Activated CD8-positive, alpha-beta memory T cell treated with anti-CD3 and anti-CD28 coated beads, Interleukin-2, amount 50 U/mL, for 48 hours (primary cell): Measurements from ENCODE around the gene TNNC1.

ENCODE experiments used
- DNase-seq: peaks from one replicate; pipeline ENCODE4 v3.0.0-alpha.2; 2020

TNNC1 gene

DNA sequence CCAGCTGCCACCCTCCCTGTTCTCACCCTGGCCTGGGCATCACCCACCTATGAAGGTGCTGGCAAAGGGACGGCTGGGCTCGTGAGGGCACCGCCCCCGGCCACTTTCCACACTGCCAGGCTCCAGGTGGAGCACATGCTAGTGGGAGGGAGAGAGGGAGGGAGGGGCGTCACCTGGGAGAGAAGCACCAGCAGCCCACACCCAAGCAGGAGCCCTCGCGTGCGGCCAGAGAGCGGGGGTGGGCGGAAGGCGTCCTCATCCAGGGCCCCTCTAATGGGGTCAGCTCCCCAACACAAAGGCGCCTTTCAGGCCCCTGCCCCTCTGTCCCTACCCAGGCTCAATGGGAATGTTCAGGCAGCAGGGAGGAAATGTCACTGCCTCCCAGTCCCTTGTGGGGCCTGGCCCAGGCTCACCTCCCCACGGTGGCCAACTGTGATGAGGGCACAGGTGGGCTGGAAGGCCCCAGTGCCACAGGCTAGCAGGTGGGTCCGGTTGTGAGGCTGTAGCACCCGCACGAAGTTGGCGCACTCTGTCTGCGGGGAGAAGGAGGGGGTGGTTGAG, 12.0 kb downstream of the TNNC1 start:
- DNase-seq: no peak

DNA sequence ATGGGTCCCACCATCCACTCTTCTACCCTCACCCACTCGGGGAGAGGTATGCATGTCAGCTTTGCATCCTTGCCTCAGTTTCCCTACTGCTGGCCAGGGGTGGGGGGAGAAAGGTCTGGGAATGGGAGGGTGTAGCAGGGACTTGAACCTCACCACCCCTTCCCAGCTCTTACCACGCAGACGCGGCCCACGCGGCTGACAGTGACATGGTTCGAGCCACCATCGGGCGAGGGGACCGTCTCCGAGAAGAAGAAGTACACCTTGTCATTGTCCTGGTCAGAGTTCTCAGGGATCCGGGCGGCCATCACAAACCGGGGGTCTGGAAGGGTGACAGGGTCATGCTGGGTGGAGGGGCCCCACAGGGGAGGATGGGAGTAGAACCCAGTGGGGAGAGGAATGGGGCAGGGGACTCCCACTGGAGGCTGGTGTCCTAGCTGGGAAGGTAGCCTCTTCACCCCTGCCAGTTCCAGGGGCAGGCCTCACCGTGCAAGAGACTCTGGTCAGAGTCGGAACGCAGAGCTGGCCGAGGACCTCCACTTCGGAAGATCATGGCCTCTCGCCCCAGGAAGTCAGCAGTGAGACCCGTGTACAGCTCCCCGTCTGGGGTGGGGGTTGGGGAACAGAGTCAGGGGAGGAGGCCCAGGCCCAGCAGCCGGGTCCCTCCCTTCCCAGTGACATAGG, 12.6 kb downstream of the TNNC1 start:
- no peak for DNase-seq

DNA sequence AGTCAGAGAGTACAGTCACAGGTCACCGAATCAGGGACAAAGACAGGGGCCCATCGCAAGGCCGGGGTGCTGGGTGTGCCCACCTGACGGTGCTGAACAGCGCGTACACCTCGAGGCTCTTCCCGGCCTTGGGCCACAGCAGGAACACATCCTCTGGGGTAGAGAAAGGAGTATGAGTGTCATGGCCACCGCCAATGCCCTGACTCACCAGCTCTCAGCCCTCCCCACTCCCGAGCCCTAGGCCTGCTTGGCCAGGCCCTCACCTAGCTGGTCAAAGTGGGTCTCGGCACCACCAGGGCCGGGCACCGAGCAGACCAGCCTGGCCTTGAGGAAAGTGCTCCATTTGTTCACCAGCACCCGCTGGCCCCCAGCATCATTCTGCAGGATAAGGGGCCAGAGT, 13.2 kb downstream of the TNNC1 start:
- DNase-seq: no peak

DNA sequence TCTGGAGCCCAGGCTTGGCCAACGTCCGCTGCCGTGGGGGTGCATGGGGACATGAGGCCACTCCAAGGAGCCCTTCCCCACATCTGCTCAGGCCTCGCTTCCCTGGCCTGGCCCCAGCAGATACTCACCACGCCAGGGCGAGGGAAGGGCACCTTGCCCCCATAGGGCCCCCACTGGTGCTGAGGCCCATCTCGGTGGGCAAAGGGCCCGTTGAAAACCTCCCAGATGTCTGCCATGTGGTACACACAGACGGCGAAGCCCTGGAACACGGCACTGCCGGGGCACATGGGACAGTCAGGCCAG, 13.6 kb downstream of the TNNC1 start:
- DNase-seq: no peak

DNA sequence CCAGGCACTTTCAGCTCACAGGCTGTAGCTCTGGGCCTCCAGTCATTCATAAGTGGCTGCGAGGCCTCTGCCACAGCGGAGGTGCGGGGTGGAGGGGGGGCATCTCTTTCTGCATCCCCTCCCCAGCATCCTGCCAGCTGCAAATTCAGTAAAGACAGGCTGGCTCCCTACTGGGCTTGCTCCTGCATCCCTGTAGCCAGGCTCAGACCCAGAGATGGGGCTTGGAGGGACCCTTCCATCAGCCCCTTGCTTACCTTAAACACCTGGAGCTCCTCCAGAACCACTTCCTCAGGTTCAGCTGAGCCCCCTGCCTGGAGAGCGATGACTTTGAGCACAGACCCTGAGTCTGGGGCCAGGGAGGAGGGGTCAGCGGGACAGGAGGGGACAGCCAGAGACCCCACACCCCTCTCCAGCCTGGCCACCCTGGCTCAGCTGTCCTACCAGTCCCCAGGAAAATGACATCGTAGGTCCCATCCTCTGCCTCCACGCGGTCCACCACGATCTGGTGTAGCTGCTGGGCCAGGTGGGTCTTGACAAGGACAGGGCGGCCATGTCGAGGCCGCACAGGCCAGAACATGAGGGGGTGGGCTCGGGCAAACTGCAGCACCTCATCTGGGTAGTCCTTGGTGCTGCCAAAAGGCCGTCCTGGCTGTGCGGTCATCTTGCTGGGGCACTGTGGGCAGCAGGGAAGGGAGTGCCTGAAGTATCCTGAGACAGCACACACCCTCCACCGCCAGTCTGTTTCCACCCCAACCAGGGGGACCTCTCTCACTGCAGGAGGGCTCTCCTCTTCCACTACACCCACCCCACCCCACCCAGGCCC, 14.2 kb downstream of the TNNC1 start:
- DNase-seq: no peak

DNA sequence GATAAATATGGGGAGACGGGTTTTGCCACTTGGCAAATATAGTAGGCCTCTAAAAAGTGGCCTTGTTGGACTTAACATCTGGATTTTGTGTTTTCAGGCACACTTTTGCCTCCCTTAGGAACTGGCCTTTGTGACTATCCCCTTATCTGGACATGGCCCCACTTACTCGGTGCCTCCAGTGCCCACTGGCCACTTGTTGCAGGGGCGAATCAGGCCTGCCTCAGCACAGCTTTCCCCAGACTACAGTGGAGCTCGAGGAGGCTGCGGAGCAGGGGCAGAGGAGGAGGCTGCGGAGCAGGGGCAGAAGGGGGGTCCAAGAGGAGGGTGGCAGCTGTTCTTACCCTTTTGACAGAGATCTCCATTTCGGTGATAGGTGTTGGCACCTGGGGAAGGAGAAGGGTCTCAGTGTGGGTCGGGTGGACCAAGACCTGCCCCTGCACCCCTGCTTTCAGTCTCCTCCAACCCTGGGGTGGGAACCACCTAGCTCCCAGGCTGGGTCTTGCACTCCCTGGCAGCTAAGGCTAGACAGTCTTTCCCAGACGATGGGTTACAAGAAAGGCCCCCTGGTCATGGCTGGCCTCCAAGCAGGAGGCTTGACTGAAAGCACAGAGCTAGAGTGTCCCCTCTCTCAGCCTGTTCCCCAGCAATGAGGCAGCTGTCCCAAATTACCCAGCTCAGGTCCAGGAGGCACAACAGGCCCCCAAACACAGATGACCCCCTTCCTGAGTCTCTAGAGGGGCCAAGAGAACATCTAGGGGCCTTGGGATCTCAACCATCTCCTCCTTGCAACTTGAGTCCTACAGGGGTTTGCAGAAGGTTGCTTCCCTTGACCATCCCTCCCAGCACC, 15.0 kb downstream of the TNNC1 start:
- DNase-seq: no peak

DNA sequence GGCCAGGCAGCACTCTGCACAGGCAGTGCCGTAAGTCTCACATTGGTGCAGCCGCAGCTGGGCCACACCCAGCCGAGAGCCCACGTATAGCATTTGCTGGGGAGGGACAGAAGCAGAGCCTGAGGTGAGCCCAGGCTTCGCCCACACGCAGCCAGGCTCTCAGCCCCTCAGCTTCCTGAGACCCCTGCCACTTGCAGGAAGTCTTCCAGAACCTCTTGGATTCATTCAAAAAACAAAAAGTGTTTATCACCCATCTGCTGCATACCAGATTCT, 15.8 kb downstream of the TNNC1 start:
- DNase-seq: no peak

DNA sequence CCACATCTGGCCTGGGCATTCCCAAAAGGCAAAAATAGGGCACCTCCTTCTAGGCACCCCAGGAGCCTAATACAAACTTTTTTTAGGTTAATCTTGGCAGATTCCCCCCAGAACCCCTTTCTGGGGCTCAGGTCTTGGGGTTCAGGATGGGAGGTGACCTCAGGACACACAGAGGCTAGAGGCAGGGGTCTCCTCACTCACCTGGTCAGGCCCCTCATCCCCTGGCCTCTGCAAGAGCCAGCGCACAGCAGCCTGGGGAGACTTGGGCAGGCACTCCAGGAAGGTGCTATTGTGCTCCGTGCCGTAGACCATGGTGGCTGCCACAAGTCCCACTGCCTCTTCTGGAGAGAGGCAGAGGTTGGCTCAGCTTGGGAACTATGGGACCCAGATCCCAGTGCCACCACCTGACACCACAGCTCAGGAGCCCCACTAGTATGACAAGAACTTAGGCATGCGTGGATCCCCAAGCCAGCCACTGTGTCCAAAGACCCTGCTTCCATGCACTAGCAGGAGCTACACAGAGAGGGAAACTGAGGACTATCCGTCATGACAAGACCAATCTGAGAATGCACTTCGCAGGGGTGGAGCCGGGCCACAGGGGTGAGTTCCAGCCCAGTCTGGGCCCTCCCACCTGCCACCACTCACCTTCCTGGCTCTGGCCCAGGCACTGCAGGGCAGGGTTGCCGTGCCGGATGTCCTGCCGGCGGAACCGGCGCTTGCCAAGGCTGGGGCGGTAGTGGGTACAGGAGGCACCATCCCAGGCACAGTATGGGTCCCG, 16.3 kb downstream of the TNNC1 start:
- no peak for DNase-seq

DNA sequence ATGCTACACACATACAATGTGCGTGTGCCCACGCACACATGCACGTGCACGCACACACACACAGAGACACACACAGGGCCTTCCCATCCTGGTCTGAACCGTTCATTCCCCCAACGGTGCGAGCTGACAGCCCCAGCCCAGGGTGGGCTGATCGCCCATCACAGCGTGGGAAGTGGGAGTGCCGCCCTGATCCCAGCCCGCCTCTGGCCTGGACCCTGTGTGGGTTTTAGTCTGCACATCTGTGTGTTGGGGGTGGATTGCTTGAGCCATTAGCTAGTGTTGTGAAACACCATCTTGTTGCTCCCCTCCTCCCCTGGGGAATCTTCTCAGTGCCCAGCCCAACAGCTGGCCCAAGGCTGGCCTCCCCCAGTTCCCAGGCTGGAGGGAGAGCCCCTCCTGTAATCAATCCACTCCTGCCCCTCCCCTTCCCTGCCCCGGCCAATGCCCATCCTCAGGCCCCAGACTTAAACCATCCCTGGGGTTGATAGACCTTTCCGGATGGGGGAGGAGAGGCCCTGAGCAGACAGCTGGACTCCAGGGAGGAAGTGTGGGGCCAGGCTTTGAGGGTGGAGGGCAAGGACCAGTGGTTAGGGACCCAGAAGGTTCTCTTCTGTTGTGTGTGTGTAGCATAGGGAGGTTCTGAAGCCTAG, 17.2 kb downstream of the TNNC1 start:
- no peak for DNase-seq

DNA sequence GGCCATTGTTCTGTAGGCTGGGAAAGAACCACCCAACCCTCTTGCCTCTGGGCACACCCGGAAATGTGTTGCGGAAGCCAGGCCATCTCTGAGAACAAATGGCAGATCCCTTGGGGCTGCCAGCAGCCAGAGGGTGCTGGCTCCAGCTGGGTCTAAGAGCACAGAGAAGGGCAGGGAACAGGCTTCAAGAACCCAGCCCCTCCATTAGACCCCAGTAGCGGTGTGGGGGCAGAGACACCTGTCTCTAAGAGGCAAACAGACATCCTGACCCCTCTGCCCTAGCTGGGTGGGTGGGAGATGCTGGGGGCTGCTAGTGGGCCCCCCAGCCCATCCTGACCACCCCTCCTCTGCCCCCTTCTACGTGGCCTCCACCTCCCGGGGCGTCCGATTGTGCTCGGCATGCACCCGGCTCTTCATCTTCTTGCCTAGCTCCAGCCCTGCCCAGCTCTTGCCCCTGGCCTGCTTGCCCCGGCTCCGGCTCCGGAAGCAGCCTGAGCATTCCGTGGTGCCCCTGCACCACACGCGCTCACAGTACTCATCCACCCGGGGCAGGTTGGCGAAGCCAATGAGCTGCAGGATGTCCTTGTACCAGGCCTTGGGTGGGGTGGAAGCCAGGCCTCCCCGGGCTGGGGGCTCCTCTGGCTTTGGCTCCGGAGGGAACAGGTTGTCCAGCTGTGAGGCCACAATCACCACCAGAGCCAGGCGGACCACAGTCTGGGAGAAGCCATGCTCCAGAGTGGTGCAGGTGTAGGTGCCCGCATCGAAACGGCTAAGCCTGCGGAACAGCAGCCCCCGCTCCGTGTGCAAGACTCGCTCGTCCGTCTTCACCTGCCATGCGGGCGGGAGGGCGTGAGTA, 18.4 kb downstream of the TNNC1 start:
- DNase-seq: no peak

DNA sequence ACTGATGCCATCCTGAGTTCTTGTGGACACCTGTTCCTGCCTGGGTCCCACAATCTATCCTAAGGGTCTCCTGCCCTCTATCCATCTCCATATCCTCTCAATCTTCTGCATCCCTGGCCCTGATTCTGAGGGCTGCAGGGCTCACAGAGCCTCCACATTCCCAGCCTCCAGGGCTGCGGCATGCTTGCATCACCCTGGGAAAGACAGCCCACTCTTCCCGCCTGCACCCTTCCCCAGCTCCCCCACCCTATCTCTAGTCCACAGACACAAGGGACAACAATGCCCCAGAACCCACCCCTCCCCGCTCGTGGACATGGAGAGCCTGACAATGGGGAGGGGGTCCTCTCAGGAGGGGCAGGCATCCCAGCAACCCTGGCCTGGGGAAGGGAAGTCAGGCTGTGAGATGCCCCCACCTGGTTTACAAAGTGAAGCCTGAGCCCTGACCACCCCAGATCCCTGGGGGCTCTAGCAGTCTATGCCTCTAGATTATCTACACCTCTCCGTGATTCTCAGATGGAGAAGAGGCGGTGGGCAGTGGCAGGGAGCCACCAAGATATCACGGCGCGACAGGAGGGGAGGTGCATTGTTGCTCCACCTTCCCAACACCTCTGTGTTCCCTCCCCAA, 19.2 kb downstream of the TNNC1 start:
- no peak for DNase-seq

DNA sequence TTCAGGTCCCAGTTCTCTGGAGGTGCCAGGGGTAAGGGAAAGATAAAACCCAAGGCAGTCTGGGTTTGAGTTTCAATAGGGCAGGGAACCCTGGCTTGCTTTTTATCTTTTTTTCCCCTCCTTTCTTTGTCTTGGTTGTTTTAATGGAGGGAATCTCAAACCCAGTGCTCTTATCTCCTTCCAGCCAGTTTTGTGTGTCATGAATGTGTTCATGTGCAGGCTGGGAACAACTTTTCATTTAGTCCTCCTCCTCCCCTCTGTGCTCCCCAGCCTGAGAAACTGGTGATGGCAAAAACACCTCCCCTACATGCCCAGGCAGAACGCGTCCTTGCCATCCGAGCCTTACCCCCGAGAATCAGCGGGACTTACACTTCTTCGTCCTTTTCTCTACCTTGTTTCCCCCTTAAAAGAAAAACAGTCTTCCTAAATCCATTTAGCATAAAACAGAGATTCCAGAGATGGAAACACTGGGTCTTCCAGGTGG, 19.8 kb downstream of the TNNC1 start:
- DNase-seq: no peak

DNA sequence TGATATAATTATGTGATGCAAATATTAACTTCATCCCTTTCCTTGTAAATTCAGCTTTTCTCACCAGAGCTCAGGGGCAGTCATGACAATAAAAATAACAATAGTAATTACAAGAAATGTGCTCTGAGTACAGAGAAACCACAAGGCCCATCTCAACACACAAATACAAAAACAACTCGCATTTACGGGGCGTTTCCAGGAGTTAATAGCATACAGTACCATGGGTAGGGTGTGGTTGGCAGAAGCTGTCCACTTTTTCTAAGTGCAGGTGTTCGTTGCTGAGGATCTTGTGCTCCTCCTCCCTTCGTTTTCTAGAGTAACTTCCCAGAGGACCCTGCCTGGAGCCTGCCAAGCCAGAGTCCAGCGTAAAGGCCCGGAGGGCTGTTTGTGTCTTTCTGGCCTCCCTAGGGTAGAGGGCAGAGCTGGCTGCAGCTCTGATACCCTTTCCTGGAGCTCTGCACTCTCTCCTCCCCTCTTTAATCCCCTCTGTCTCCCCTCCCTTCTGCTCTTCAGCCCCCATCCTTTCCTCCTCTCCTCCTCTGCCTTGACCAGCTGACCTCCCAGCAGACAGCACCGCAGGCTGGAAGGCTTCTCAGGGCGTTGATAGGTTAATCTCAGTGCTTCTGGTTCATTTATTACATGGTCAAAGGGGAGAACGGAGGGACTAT, 20.4 kb downstream of the TNNC1 start:
- DNase-seq: no peak

DNA sequence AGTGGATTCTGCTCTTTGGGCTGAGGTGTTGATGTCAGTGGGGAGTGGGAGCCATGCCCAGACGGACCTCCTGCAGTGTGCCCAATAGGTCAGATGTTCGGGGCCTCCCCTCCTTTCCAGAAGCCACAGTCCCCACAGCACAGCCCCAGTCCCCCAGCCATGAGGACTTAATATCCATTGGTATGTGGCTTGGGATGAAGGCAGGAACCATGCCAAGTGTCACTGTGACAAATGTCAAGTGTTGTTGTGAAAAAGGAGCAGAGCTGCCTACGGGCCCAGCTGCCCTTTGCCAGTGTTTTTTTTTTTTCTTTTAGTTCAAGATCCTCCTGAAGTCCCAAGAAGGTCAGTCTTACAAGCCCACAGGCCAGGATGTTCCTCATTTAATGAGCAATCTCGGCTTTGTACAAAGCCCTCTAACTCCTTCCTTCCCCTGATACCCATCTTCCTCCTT, 21.1 kb downstream of the TNNC1 start:
- DNase-seq: no peak

DNA sequence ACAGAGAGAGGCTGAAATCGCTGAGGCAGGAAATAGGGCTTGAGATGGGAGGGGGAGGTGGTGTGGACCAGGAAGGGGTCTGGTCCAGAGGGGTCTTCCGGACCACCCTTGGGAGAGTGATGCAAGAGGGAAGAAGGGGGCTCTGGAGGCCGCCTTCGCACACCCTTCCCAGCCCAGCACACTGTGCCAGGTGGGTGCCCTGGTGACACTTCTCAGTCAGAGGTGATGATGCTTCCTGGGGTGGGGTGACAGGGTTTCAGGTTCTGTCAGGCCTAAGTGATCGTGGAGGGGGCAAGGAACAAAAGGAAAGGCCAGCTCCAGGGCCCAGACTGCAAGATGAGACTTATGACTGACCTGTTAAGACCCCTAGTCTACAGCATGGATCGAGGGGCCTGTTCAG, 21.6 kb downstream of the TNNC1 start:
- no peak for DNase-seq

DNA sequence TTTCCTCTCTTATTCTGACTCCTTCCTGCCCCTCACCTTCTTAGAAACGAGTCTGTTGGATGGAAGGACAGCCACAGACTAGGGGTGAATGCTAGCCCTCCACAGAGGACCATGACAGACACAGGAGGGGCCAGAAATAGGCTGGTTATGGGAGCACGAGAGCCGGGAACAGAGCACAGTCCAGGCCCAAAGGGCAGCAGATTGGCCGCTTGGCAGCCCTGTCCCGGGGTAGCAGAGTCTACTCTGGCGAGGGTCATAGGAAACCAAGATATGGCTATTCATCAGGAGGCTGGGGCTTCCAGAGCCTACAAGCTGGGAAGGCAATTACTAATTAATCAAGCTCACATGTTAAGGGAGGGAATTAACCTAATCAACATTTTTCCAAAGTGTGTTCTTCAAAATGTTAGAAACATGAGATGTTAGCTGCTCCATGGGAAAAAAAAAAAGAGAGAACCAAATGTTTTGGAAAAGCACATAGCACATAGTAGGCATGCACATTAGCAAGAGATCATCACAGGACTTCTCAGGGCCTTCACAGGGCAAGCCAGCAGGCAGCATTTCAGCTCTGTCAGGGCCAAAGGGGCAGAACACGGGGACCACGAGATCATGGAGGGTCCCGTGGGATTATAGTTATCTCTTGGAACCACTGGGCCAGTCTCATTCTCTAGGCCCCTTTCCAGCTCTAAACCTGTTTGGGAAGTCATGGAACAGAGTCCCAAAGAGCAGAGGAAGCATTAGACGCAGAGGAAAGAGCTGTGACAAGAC, 22.2 kb downstream of the TNNC1 start:
- no peak for DNase-seq

DNA sequence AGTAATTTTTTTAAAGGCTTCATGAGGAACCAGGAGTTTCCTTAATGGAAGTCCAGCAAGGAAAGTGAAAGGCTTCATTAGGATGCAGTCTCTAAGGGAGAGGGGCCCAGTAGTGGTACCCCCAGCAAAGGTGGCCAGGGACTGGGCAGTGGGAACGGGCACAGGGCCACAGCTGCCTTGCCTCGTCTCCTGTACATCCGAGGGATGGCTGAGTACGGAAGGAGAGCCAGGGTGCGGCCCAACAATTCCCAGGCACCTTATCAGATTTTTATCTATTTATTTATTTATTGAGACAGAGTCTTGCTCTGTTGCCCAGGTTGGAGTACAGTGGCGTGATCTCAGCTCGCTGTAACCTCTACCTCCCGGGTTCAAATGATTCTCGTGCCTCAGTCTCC, 23.4 kb downstream of the TNNC1 start:
- no peak for DNase-seq

DNA sequence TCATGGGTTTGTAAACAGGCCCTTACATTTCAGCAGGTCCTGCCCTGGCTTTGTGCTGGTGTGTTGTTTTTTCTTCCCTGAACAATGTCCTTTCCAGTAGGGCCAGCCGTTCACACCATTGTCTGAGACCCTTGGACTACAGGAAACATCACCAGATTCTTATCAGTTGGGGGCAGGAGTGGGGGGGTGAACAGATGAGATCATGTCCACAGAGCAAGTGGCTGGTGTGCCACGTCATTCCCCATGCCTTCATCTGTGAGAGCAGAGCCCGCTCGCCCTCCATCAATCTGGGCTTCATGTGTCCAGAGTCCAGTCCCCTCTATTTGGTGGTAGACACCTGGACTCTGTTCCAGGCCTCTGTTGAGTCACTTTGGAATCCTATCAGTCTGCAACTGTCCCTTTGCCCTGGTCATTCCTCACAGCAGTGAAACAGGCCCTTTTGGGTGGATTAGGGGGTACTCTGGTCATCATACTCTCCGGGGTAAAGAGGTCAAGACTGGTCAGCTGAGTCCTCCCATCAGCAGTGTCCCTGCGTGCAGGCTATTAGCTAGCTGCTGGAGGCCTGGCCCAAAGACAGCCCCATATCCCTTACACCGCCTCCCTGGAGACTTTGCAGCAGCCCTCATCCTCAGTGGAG, 23.9 kb downstream of the TNNC1 start:
- DNase-seq: no peak

DNA sequence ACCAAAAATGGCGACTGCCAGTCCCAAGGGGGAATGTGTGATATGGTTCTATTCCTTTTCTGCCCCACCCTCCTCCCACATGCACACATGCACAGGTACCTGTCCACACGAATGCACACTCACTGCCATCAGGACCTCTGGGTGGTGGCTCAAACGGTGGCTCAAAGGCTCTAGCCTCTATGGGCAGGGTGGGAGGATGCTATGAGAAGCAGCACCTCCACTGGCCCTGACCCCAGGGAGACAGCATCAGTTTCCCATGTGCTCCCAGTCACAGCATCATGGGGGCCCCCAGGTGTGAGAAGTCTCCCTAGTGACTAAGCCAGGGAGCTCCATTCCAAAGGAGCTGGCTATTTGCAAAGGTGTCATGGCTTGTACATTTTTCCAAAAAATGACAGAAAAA, 24.8 kb downstream of the TNNC1 start:
- DNase-seq: no peak
